Measurements from ENCODE around the gene PPT2.

Gene PPT2

GRCh38 chr6:32156891-32157290 lies 3.0 kb downstream of the PPT2 start:
- DNase-seq (ENCODE audit: insufficient read length): no peak
- TF ChIP-seq POLR2A (IDR thresholded peaks at IDR 0.05; ENCODE audit: low read depth, low read length) (no peak), POLR2AphosphoS5 (IDR thresholded peaks at IDR 0.05; ENCODE audit: low read depth, low read length) (no peak), TAF1 (IDR thresholded peaks at IDR 0.05; ENCODE audit: borderline replicate concordance, low read depth, low read length) (no peak)
- FAIRE-seq: no peak

GRCh38 chr6:32158052-32158451 lies 4.1 kb downstream of the PPT2 start:
- DNase-seq (ENCODE audit: insufficient read length) (no peak), FAIRE-seq (no peak)
- TF ChIP-seq POLR2AphosphoS5 (IDR thresholded peaks at IDR 0.05; ENCODE audit: low read depth, low read length) (no peak), TAF1 (IDR thresholded peaks at IDR 0.05; ENCODE audit: borderline replicate concordance, low read depth, low read length) (no peak), POLR2A (IDR thresholded peaks at IDR 0.05; ENCODE audit: low read depth, low read length) (no peak)

GRCh38 chr6:32163559-32164258 lies 9.8 kb downstream of the PPT2 start:
- DNase-seq (ENCODE audit: insufficient read length) (no peak), FAIRE-seq (no peak)
- no peak for TF ChIP-seq POLR2A (IDR thresholded peaks at IDR 0.05; ENCODE audit: low read depth, low read length)

GRCh38 chr6:32164295-32164694 lies 10.4 kb downstream of the PPT2 start, which contains the start of gene EGFL8:
EGFL8 (plus strand) TSS chr6:32164595; CDS start chr6:32166166, 1,571 bp downstream.
- DNase-seq (ENCODE audit: insufficient read length) (no peak), FAIRE-seq (no peak)
- TF ChIP-seq POLR2AphosphoS5 (IDR thresholded peaks at IDR 0.05; ENCODE audit: low read depth, low read length): no peak
- TF ChIP-seq TAF1 (IDR thresholded peaks at IDR 0.05; ENCODE audit: borderline replicate concordance, low read depth, low read length): no peak
- no peak for TF ChIP-seq POLR2A (IDR thresholded peaks at IDR 0.05; ENCODE audit: low read depth, low read length)

- no peak for TF ChIP-seq TAF1 (IDR thresholded peaks at IDR 0.05; ENCODE audit: borderline replicate concordance, low read depth, low read length)
- no peak for TF ChIP-seq POLR2A (IDR thresholded peaks at IDR 0.05; ENCODE audit: low read depth, low read length)
- TF ChIP-seq POLR2AphosphoS5 (IDR thresholded peaks at IDR 0.05; ENCODE audit: low read depth, low read length): no peak
- FAIRE-seq: no peak
- DNase-seq (ENCODE audit: insufficient read length): no peak
Observed at GRCh38 chr6:32166411-32167061, 12.6 kb downstream of the PPT2 start.

- TF ChIP-seq POLR2A (IDR thresholded peaks at IDR 0.05; ENCODE audit: low read depth, low read length) (no peak), TAF1 (IDR thresholded peaks at IDR 0.05; ENCODE audit: borderline replicate concordance, low read depth, low read length) (no peak), POLR2AphosphoS5 (IDR thresholded peaks at IDR 0.05; ENCODE audit: low read depth, low read length) (no peak)
- no peak for DNase-seq (ENCODE audit: insufficient read length)
- FAIRE-seq: no peak
Observed at GRCh38 chr6:32167154-32167760, 13.3 kb downstream of the PPT2 start.

GRCh38 chr6:32167761-32168262 lies 13.9 kb downstream of the PPT2 start:
- TF ChIP-seq TAF1 (IDR thresholded peaks at IDR 0.05; ENCODE audit: borderline replicate concordance, low read depth, low read length) (no peak), POLR2AphosphoS5 (IDR thresholded peaks at IDR 0.05; ENCODE audit: low read depth, low read length) (no peak), POLR2A (IDR thresholded peaks at IDR 0.05; ENCODE audit: low read depth, low read length) (no peak)
- FAIRE-seq (no peak), DNase-seq (ENCODE audit: insufficient read length) (no peak)

- FAIRE-seq (no peak), DNase-seq (ENCODE audit: insufficient read length) (no peak)
- TF ChIP-seq TAF1 (IDR thresholded peaks at IDR 0.05; ENCODE audit: borderline replicate concordance, low read depth, low read length) (no peak), POLR2A (IDR thresholded peaks at IDR 0.05; ENCODE audit: low read depth, low read length) (no peak), POLR2AphosphoS5 (IDR thresholded peaks at IDR 0.05; ENCODE audit: low read depth, low read length) (no peak)
Observed at GRCh38 chr6:32168350-32168749, 14.4 kb downstream of the PPT2 start.

- FAIRE-seq (no peak), DNase-seq (ENCODE audit: insufficient read length) (no peak)
- TF ChIP-seq TAF1 (IDR thresholded peaks at IDR 0.05; ENCODE audit: borderline replicate concordance, low read depth, low read length) (no peak), POLR2AphosphoS5 (IDR thresholded peaks at IDR 0.05; ENCODE audit: low read depth, low read length) (no peak), POLR2A (IDR thresholded peaks at IDR 0.05; ENCODE audit: low read depth, low read length) (no peak)
Observed at GRCh38 chr6:32168807-32169591, 15.1 kb downstream of the PPT2 start.

GRCh38 chr6:32170294-32170693 lies 16.4 kb downstream of the PPT2 start:
- FAIRE-seq (no peak), DNase-seq (ENCODE audit: insufficient read length) (no peak)
- TF ChIP-seq TAF1 (IDR thresholded peaks at IDR 0.05; ENCODE audit: borderline replicate concordance, low read depth, low read length) (no peak), POLR2AphosphoS5 (IDR thresholded peaks at IDR 0.05; ENCODE audit: low read depth, low read length) (no peak), POLR2A (IDR thresholded peaks at IDR 0.05; ENCODE audit: low read depth, low read length) (no peak)

GRCh38 chr6:32171234-32171633 lies 17.3 kb downstream of the PPT2 start:
- TF ChIP-seq POLR2A (IDR thresholded peaks at IDR 0.05; ENCODE audit: low read depth, low read length) (no peak), POLR2AphosphoS5 (IDR thresholded peaks at IDR 0.05; ENCODE audit: low read depth, low read length) (no peak), TAF1 (IDR thresholded peaks at IDR 0.05; ENCODE audit: borderline replicate concordance, low read depth, low read length) (no peak)
- FAIRE-seq (no peak), DNase-seq (ENCODE audit: insufficient read length) (no peak)

Measured in GM12892 (cell line).